Measurements from ENCODE around the gene OR6V1. TPM values are rescaled to one million over a fixed set of nuclear protein-coding genes. Genes with fewer than 3 reads are reported as not detected.
A peak's percentile ranks its signal among the peaks of the same experiment; 100 is the strongest.

Gene OR6V1, protein sequence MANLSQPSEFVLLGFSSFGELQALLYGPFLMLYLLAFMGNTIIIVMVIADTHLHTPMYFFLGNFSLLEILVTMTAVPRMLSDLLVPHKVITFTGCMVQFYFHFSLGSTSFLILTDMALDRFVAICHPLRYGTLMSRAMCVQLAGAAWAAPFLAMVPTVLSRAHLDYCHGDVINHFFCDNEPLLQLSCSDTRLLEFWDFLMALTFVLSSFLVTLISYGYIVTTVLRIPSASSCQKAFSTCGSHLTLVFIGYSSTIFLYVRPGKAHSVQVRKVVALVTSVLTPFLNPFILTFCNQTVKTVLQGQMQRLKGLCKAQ
- not detected for polyA plus RNA-seq (ENCODE audit: insufficient read length in 12 of 12)
- long read RNA-seq, donor 1, result 0 reads
- long read RNA-seq, donor 2, result 0 reads
- long read RNA-seq, donor 3, result 0 reads
- long read RNA-seq, donor 4, result 0 reads
- long read RNA-seq, donor 5, result 0 reads
- long read RNA-seq, donor 6, result 0 reads
- long read RNA-seq, donor 7, result 0 reads
- long read RNA-seq, donor 8, result 0 reads
- long read RNA-seq, donor 9, result 0 reads
- long read RNA-seq, donor 10, result 0 reads
- long read RNA-seq, donor 11, result 0 reads

DNA sequence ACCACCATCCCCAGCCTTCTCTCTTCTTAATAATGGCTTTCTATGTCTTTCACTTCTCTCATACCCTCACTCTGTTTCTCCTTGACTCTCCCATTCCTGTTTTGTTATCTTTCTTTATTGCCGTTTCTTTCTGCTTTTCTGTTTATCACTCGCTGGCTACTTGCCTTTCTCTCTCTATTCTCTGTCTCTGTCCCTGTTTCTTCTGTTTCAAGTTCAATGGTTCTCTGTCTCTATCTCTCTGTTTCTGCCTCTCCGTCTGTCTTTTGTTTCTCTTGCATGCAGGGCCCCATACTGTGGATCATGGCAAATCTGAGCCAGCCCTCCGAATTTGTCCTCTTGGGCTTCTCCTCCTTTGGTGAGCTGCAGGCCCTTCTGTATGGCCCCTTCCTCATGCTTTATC is at the start of gene OR6V1:
Gene OR6V1 (plus strand): TSS at position 301 of the 400 bp plus-strand sequence. CDS start 0 bp downstream, at position 301.
- DNase-seq, result no peak

DNA sequence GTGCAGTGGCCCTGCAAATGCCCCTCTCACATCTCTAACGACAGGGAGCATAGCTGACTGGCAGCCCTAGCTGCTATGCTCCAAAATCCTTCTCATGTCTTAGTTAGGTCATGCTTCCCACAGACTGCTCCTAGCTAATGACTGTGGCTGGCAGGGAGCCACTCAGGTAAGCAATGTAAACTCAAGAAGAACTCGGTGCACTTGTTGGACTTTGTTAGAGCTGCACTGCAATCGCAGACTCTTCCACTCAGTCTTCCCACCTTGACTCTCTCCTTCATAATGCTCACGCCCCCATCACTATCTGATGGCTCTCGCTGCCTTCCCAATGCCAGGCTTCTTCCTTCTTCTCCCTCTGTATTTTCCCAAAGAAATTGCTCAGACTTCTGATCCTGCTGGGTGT is 49.2 kb upstream of the OR6V1 start:
- DNase-seq, result no peak

DNA sequence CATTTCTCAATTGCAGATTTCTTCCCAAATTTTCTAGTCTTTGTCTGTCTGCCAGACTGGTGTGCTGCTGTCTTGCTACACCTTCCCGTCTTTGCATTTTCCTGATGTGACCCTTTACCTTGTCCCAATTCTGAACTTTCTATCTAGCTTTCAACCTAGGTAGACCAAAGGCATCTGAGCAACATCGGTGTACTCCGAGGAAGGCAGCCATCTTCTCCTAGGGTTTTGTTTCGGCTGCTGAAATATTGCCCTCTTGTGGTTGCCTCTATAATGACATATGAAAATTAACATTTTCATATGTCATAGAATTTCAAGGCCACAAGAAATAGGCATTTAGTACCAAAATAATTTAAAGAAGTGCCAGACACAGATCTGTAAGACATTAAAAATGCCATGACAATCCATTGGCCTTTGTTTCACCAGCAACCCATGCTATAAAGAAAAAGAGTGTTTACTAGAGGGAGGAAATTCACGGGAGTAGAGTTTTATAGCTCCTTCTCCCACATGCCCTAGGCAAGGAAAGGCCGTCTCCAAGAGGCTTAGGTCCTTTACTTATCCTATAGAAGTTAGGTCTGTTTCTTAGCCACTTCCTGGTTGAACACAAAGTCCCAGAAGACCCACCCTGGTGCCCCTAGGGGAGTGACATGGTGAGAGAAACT is 48.6 kb upstream of the OR6V1 start:
- peak; percentile 39 for DNase-seq

DNA sequence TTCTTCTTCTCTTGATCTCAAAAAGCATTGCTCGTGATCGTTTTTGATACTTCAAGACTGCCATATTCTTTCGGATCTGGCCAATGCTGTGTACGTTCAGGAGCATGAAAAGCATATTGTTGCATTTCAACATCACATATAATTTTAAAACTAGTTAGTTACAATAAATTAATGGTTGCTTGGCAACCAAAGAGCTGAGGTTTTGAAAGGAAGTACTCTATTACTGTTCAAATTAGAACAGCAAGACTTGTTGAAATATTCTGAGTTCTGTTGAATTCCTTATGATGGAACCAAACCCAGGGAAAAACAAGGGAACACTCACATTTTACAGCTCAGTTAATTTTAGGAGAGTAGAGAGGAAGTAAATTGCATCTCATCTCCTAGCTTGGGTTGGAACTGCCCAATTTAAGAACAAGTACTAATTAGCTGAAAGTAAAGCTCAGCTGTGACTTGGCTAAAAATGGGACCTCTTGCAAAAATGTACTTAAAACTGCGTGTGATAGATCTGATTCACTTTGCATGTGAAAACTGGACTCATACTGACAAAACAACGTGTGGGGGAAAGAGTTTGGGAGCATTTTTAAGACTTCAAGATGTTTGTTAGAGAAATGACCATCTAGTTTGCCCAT is 46.4 kb upstream of the OR6V1 start:
- no peak for DNase-seq

DNA sequence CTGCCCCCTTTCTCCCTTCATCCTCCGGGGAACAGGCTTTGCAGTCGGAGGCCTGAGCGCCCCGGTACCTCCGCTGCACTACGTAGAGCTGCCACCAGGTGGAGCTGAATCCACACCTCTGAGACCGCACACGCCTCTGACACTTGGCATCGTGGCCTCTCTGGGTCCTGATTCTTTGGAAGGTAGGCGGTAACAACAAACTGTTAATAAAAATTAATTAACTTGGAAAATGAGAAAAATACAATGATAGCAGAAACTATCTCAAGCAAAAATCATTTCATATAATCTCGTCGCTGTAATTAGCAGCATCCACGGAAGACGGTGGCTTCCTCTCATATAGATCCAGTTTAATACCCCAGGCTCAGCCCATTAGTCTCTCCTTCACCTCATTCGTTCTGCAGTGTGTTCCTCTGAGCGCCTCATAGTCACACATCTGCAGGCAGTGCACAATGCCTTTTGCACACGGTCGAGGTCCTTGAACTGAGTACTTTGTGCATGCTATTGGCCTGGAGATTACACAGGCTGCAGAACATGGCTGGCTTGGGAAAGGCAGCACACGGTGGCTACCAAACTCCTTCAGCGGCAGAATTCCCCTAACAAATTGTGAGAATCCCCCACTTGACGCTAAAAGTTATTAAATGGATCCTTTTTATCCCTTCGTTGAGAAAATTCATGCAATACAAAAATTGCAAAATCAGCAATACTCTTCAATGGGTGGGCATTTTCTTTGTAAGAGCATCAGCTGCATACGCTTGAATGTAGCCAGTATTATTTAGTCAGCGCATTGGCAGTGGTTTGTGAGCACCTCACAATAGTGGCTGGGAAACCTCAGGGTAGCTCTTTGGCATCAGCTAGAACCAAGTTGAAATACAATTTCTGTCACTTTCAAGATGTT is 43.9 kb upstream of the OR6V1 start:
- peak; percentile 78 for DNase-seq

DNA sequence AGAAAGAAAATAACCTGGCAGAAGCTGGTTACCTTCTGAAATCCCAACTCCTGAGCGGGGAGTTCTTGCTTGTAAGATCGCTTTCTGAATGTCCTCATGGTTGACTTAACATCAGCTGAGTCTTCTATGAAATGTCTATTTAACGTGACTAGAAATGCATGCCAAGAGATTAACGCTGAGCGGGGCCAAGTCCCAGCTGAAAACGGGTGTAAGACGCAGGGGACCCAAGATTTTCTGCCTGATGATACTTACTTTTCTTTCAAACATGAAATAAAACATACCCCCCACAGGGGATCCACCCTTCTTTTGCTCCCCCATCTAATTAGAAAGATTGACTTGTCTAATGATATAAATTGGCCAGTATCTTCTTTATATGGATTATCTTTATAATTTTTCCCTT is 40.1 kb upstream of the OR6V1 start:
- no peak for DNase-seq

DNA sequence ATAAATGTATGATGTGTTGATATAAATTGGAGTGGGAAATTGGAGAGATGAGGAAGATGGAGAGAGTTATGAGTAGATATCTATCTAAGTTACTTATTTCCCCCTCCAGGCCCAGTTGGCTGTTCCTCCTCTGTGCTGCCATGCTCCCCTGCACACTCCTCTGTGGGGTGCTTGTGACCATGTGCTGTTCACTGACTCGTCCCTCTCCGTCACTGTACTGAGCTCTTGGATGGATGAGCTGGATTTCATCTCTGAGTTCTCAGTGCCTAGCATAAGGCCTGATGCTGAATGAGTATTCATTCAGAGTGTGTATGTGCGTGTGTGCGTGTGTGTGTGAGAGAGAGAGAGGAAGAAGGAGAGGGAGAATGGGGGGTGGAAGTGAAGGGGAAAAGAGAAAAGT is 39.7 kb upstream of the OR6V1 start:
- DNase-seq, result no peak

DNA sequence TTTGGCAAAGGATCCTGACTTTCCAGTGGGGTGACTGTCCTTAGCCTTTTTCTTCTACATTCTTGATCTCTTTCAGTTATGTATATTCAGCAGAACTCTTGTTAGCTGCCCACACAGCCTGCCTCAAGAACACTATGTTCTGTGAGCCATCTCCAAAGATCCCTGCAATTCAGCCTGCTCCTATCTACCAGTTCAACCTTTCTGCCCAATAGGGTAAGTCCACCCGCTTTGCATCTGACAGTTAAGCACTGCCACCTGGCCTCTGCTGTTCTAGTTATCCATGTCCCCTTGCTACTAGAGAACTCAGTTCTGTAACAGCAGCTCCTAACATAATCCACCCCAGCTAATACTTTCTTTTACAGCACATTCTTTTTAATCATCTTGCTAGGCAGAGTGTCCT is 38.7 kb upstream of the OR6V1 start:
- no peak for DNase-seq

DNA sequence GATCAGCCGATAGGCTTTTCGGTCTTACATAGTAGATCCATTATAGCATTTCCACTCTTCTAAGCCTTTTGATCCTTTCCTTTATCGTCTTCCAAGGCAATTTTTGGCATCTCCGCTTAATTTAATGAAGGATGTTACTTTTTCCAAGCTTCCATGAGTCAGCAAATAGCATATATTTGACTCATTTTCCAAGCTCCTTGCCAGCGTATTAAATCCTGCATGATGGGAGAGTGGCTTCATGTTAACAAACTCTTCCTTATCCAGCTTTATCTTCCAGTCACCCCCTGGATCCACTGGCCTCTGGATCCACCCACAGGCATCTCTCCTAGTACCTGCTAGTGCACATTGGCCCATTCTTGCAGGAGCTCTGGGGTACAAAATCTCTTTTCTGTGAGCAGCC is 38.2 kb upstream of the OR6V1 start:
- DNase-seq, result peak; percentile 48

DNA sequence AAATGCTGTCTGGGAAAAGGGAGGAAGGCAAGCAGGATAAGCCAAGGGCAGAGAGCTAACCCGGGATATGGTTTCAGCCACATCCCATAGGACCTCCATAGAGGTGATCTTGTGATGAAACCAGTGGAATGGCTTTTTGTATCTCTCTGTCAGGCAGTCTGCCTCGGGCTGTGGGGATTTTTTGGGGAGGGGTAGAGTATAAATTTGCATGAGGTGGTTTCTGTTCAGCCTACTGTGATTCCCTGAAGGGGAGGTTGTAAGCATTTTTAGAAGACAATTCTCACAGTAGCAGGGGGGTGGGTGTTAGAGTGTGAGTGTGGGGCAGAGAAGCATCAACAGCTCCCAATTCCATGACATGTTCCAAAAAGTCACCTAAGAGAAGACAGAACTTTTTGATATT is 37.1 kb upstream of the OR6V1 start:
- DNase-seq, result no peak

DNA sequence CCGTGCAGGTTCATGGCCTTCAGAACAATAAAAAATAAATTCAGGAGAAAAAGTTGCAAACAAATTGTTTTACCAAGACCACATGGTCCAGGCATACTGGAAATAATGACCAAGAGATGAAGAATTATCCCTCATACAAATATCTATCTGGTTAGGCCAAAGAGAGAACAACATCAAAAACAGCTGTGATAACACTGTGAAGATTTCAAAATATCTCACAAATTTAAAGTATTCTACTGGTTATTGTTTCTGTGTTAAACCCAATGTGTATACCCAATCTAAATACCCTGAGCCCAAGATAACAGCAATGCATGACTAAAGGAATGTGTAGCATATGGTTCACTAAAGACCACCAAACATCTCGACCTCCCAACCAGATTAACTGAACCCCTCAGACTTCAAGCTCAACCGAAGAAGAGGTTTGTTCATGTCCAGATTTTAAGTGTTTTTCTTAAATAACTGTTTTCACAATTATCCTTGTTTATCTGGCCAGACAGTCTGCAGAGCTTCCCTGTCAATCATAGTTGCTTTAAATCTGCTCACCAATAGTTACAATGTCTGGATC is 36.1 kb upstream of the OR6V1 start:
- DNase-seq, result no peak

DNA sequence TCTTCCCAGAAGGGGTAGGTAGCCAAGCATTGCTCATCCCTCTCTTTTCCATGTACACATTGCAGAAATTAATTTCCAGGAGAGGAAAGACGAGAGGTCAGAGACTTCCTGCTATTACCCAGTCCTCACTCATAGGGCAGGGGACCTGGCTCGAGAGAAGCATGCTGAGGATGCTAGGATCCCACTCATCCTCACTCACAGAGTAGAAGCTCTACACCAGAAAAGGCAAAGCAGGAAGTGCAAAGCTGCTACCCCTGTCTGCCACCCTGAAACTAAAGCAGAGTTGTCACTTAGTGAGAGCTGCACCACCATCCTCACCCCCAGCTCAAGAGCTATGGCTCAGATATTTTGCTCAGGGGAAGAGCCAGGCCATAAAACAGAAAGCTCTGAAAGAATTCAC is 35.1 kb upstream of the OR6V1 start:
- no peak for DNase-seq

DNA sequence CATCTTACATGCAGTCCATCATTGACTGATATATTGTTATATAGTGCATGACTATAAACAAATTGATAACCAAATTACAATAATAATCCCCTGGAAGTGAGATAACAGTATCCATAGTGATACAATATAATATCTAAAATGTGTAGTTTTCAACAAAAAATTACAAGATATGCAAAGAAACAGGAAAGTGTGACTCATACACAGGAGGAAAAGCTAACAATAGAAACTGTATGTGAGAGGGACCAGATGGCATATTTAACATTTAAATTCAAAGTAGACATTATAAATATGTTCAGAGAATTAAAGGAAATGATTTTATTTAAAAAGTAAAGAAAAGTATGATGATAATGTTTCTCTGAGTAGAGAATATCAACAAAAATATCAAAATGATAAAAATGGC is 33.2 kb upstream of the OR6V1 start:
- no peak for DNase-seq

DNA sequence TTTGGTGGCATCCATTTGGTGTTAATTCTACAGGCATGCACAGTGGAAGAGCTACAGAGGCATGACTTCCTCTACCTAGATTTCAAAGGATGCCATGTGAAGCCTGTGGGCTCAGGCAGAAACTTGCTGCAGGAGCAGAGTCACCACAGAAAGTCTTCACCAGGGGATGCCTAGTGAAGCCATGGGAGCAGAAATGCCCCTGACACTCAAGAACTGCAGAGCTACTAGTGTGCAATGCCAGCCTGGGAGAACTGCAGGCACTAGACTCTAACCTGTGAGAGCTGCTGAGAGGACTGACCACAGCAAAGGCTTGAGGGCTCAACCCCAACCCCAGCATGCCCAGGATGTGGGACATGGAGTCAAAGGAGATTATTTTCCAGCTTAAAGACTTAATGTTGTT is 29.1 kb upstream of the OR6V1 start:
- DNase-seq, result no peak

DNA sequence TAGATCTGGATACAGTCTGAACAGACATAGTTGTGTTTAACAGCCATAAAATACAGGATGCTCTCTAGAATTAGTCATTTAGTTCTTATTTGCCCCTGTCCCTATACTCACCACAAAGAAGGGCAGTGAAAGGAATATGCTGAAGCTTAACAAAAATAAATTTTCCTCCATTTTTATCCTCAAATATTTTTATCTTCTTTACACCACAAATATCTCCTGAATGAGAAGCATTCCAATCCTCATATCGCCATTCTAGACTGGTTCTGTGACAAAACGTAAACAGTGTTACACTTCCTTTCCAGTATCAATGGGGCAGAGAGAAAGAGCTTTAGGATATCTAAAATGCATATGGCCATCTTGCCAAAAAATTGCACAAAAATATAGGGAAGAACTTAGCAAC is 26.8 kb upstream of the OR6V1 start:
- DNase-seq, result no peak

DNA sequence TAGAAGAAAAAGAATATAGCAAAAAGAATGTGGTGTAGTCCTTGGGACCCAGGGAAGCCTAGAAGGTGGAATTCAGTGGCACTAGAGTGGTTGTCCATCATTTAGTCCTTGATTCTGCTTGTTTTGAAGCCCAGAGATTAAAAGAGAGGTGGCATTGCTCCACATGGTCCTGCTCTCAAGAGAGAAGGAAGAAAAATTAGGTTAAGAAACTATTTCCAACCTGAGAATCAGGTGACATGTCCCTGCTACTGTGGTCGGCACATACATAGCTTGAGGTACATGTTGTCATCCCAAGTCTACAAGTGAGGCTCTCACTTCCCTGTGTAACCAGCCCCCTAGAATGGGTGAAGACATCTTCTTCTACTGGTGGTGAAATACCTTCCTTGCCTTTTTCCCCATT is 25.1 kb upstream of the OR6V1 start, which contains the start of gene OR9A2:
Gene OR9A2 (minus strand): TSS at position 101 of the 400 bp plus-strand sequence. CDS start 0 bp downstream, at position 101.
- DNase-seq, result no peak

DNA sequence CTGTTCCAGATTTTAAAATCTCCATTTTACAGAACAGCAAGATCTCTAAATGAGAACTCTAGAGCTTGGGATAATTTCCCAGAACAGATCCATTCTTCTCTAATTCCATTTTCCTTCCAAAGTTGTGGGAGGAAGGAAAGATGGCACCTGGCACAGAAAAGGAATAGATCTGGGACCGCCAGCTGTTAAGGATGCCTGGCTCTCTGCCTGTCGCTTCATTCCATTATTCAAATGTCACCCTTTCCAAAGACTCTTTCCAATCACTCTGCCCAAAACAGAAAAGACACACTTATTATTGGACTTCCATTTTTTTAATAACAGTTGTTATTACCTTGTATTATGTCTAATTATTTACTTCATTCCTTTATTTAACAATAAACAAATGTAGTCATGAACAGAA is 24.5 kb upstream of the OR6V1 start:
- no peak for DNase-seq

DNA sequence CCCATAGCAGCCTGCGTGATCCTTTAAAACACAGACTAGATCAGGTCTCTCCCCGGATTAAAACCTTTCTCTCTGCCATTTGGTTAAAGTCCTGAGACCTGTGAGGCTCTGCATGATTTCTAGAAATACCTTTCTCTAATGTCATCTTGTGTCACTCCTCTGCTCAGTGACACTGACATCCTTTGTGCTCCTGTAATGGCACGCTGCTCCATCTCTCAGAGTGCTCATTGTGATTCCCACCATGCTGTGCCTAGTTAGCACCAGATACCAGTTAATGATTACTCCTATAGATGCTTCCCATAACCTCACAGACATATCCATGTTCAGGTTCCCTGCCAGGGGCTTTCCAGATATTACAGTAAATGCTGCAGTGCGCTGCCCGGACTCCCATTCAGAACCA is 13.5 kb upstream of the OR6V1 start:
- no peak for DNase-seq

DNA sequence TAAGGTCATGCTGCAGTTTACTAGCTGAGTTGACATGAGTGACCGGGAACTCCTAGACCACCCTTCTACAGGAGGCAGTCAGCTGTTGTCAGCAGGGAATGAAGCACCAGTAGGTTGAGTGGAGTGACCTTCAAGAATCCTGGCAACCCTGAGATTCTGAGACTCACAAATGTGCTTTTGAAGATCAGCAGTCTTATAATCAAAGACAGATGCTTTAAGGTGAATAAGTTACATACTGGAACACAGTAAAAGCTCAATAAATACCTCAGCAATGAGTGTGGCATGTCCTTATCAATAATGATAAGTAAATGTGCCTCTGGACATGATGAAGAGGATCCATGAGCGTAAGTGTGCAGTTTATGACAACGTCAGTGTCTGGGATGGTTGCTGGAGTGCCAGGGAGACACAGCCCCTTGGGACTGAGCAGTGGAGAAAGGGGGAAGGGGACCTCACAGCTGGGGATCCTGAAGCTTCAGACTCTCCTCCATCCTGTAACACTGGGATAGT is 11.9 kb upstream of the OR6V1 start:
- DNase-seq, result no peak

DNA sequence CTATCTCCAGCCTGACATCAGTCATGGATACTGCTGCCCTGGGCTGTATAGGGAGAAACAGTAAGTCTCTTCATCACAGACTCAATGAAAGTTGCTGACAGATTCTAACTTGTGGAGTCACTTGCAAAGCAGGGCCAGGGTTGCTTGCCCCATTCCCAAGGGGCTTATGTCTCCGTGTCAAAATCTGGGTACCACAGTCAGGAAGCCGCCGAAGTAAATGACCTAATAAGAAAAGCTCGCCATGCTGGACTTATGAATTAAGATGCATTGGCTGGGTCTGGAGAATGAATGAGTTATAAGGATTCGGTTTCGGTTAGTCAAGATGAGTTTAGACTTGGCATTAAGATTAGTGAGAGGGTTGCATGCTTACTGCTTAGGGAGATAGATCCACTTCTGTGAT is 10.8 kb upstream of the OR6V1 start:
- no peak for DNase-seq

All from muscle of arm (tissue), 14 donors.